CD1c-positive myeloid dendritic cell (primary cell): ENCODE results near the gene CCR7.

Experiments
- DNase-seq: peaks from one replicate; pipeline ENCODE4 v3.0.0-alpha.2; 2016; ENCODE audit errors: extremely low spot score

The CCR7 gene

DNA sequence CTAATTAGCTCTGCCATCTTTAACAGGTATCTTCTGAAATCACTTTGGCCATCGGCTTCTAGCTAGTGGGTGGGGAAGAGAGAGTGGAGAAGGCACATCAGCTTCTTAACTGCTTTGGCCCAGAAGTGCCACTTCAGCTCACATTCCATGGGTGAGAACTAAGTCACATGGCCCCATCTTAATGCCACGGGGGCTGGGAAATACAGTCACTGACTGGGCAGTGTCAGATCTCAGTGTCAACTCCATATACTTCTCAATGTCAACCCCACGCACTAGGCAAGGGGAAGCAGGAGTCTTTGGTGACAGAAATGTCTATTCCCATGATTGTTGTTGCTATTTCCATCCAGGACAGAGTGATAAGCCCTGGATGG is 29.4 kb downstream of the CCR7 start:
- DNase-seq, result no peak

DNA sequence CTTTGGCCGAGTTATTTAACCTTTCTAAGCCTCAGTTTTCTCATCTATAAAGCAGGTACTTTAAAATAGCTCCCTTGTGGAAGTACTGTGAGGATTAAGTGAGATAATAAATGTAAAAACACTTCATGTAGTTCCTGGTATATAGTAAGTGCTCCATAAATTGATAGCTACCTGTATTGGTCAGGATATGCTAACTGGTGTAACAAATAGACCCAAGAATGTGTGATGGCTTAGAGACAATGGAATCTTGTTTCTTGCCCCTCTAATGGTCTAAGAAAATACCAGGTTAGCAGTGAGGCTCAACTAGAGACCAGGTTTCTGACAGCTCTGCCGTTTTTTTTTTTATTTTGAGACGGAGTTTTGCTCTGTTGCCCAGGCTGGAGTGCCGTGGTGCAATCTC is 29.8 kb downstream of the CCR7 start:
- DNase-seq, result no peak

DNA sequence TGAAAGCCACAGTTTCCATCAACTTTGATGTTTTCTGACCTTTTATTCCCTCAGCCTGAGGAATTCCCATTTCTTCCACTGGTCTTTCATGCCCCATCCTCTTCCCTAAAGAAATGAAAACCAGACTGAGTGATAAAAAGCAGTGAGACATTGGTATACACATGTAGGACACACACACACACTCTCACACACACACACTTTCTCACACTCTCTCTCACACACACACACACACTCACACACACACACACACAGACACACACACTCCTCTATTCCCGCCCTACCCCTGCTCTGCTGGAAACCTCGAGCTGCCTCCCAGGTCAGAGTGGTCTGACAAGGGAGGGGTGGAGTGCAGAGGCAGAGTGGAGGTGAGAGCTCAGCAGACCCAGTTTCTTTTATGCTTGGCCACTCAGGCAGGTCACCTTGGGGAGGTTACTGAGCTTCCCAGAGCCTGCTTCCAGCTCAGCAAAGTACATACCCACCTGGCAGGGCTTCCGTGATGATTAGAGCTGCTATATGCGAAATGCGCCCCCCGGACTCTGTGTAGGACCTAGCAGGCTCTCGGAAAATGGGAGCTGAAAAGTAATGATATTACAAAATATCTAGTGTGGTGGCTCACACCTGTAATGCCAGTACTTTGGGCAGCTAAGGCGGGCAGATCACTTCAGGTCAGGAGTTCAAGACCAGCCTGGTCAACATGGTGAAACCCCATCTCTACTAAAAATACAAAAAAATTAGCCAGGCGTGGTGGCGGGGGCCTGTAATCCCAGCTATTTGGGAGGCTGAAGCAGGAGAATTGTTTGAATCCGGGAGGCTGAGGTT is 30.7 kb downstream of the CCR7 start:
- no peak for DNase-seq

DNA sequence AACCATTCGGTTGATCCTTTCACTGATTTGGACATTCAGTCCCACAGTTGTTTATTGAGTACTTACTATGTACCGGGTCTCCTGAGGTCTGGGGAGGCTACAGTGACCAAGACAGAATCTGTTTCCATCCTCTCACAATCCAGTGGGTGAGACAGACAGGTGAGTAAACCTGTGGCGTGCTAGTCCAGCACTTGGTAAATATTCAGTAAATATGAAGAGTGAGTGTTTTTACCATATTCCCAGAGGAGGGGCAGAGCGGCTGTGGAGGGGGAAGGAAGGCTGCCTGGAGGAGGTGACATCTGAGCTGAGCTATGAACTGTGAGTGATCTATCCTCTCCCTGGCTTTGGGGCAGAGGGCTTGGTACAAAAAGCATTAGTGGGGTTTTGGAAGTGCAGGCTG is 31.4 kb downstream of the CCR7 start:
- no peak for DNase-seq

- no peak for DNase-seq
Observed at GRCh38 chr17:40532520-40533253, 32.6 kb downstream of the CCR7 start.

DNA sequence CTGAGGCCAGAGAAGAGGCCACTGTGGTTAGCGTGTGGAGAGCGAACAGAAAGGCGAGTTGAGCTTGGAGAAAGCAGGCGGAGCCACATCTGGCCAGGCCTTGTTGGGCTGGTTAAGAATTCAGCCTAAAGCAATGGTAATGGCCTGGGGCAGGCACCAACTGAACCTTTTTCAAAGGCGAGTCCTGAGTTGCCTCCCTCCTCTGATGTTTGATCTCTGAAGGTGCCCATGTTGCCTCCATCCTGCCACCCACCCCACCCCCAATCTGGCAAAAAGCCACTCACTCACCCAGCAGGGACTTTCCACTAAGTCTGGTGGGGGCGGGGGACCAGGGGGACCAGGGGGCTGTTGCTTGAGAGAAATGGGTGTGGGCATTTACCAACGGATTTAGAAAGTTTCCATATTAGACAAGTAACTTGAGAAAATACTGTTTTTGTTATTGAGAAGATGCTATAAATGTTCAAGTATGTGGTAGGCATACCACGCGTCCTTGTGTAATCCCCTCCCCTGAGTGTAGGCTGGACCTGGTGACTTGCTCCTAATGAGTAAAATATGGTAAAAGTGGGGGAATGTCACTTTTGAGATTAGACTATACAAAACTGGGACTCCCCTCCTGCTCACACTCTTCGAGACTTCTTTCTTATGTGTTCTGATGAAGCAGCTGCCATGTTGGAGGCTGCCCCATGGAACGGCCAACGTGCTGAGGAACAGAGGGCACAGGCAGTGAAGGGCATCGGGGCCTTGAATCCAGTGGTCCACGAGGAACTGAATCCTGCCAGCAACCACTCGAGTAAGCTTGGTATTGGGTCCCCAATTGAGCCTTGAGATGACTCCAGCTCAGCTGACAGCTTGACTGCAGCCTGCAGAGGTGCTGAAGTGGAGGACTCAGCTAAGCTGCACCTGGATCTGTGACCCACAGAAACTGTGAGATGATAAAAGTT is 34.0 kb downstream of the CCR7 start:
- DNase-seq, result no peak

- DNase-seq, result no peak
Observed at GRCh38 chr17:40530531-40530994, 34.7 kb downstream of the CCR7 start.

- no peak for DNase-seq
Observed at GRCh38 chr17:40529991-40530390, 35.3 kb downstream of the CCR7 start.

DNA sequence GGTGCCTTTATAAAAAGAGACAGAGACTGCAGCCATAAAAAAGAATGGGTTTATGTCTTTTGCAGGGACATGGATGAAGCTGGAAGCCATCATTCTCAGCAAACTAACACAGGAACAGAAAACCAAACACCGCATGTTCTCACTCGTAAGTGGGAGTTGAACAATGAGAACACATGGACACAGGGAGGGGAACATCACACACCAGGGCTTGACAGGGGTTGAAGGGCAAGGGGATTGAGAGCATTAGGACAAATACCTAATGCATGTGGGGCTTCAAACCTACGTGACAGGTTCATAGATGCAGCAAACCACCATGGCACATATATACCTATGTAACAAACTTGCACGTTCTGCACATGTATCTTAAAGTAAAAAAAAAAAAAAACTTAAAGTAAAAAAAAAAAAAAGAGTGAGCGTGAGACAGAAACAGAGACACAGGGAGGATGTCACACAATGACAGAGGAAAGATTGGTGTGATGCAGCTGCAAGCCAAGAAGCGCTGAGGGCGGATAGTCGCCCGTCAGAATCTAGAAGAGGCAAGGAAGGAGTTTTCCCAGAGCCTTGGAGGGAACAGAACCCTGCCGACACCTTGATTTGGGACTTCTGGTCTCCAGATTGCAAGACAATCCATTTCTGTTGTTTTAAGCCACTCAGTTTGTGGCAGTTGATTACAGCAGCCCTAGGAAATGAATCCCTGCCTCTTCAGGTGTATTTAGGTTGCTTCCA is 36.4 kb downstream of the CCR7 start:
- DNase-seq, result no peak

DNA sequence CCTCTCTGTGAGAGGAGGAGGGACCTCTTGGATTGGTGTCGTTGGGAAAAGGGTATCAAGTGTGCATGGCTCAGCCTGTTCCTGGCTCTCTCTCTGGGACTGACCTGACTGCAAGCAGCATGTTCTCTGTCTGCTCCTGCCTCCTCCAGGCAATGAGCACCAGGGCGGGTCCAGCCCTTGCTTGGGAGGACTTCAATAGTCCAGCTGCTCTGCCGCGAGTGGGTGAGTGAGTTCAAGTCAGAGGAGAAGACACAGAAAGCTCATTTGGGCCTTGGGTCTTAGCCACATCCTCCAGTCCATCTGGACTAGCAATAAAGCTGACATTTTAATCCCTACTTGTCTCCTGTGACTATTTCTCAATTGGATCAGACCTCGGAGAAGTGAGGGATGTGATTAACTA is 38.6 kb downstream of the CCR7 start:
- DNase-seq, result no peak

DNA sequence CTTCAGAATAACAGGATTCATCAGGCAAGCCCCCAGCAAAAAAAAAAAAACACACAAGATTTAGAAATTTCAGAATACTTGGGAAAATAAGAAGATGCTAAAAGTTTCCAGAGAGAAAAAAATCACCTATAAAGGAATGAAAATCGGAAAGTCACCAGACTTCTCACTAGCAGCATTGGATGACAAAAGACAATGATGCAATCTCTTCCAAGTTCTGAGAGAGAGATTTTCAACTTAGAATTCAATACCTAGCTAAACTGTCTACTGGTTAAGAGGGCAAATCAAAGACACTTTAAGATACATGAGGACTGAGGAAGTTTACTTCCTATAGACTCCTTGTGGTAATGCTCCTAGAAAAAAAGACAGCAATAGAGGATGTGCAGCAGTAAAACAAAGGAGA is 40.0 kb downstream of the CCR7 start:
- DNase-seq, result no peak

GRCh38 chr17:40524243-40524965 is 40.9 kb downstream of the CCR7 start:
- DNase-seq, result no peak

DNA sequence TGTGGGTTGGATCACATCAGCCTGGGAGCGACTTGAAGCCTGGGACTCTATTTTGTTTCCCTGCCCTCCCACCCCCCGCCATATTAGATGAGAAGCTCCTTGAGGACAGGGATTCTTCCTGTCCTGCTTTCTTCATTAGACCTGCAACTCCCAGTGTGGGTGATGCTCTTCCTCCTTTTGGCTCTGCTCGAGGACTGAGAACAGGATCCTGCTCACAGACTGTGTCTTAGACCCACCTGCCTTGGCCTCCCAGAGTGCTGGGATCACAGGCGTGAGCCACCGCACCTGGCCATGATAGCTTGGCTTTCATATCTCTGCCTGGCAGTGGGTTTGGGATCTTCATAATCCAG is 42.3 kb downstream of the CCR7 start:
- no peak for DNase-seq

DNA sequence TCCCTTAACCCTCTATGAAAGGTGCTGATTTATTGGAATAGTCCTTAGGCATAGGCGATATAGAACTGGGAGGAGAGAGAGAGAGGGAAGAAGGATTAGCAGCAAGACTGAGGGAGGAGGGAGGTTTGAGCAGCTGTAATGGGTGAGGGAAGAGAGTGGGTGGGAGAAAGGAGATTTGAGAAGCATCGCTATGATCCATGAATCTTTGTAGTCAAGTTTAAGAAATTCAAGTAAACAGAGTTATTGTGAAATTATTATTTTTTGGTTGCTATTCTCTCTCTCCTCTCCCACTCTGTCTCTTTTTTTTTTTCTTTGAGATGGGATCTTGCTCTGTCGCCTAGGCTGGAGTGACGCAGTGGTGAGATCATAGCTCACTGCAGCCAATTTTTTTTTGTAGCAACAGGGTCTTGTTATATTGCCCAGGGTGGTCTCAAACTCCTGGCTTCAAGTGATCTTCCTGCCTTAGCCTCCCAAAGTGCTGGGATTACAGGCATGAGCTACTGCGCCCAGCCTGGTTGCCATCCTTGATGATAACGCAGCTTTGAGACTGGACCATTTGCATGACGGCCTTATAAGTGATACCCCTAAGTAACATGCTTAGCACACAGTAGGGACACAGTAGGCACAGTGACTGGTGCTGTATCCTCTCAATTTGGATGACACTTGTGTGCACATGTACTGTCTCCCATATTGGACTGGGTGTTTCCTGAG is 42.9 kb downstream of the CCR7 start:
- DNase-seq, result no peak

GRCh38 chr17:40520991-40521453 is 44.2 kb downstream of the CCR7 start:
- no peak for DNase-seq

DNA sequence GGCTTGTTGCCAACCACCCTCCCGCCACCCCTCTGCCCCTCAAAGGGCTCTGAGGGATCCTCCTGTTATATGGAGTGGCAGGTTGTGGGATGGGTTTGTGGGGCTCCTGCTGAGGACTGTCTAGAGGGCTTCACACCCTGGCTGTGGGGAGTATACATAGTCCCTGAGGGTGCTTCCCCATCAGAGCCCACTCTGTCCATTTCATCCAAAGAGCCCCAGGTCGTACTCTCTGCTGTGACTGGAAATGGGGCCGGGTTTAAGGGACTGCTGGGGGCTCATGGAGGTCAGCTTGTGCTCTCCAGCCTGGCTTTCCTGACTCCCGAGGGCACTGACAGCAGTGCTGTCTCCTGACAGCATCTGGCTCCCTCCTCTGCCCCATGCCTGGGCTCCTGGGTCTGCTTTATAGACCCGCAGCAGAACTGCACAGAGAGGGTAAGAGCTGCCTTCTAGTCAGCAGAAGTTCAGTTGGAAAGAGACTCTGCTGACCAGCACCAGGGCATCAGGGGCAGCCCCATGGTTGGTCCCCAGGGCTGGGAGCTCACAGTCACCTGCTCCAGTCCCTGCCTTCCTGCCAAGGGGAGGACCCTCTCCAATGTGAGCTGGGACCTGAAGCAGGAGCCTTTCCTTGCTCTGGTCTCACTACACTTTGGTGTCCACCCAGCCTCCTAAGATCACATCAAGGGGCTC is 46.0 kb downstream of the CCR7 start:
- DNase-seq, result no peak

GRCh38 chr17:40518401-40519088 is 46.7 kb downstream of the CCR7 start:
- DNase-seq, result no peak

GRCh38 chr17:40517981-40518380 is 47.3 kb downstream of the CCR7 start:
- no peak for DNase-seq

DNA sequence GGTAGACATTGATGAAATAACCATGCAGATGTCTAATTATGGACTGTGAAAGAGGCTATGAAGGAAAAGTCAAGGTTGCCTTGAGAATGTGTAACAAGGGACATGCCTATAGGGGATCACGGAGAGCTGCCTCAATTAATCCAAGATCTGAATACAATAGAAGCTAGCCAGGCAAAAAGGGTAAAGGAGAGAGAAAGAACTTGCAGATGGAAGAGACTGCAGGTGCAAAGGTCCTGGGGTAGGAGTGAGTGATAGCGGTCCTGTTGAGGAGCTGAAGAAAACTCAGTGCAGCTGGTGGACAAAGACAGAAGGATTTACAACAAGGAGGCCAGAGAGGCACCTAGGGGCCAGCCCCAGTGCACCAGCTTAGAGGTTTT is 48.0 kb downstream of the CCR7 start:
- DNase-seq, result no peak
